Measurements from ENCODE around the gene PI3.
A peak's percentile ranks its signal among the peaks of the same experiment; 100 is the strongest.
"Not testable (repeated sequence)": the region's sequence is repeated elsewhere in the genome, so short reads cannot be mapped to it uniquely, and the experiment has no call there.

The PI3 gene, protein sequence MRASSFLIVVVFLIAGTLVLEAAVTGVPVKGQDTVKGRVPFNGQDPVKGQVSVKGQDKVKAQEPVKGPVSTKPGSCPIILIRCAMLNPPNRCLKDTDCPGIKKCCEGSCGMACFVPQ

DNA sequence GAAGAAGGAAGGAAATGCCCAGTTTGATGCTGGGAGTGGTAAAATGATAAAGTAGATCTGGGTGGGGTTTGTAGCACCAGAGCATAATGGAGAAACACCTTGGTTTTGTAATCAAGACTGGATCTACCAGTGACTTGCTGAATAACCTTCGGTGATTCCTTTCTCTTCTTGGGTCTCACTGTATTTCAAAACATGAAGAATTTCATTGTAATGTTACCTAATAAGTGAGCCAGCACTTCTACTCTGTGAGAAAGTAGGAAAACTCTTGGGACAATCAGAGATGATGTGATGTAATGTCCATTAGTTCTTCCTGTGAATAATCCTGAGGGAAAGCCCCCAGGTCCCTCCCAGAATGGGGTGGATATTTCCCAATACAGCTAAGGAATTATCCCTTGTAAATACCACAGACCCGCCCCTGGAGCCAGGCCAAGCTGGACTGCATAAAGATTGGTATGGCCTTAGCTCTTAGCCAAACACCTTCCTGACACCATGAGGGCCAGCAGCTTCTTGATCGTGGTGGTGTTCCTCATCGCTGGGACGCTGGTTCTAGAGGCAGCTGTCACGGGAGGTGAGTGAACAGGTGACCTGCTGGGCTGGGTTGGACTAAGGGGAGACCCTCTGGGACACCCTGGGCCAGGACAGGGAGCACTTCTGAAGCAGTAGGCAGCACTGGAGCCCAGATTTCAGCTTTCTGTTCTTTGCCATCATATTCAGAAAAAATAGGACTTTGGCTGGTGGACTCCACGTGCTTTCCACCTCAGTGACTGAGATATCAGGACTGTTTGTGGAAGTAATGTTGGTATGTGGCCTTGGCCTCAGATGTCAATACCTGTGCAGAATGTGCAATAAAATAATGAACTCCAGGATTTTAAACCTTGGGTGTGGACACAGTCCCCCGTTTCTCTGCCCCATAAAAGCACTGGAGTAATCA lies at the start of gene PI3:
PI3 (plus strand) TSS at position 469 of the 931 bp plus-strand sequence; CDS start at position 490, 21 bp downstream.
- TF ChIP-seq, protein P1, sequence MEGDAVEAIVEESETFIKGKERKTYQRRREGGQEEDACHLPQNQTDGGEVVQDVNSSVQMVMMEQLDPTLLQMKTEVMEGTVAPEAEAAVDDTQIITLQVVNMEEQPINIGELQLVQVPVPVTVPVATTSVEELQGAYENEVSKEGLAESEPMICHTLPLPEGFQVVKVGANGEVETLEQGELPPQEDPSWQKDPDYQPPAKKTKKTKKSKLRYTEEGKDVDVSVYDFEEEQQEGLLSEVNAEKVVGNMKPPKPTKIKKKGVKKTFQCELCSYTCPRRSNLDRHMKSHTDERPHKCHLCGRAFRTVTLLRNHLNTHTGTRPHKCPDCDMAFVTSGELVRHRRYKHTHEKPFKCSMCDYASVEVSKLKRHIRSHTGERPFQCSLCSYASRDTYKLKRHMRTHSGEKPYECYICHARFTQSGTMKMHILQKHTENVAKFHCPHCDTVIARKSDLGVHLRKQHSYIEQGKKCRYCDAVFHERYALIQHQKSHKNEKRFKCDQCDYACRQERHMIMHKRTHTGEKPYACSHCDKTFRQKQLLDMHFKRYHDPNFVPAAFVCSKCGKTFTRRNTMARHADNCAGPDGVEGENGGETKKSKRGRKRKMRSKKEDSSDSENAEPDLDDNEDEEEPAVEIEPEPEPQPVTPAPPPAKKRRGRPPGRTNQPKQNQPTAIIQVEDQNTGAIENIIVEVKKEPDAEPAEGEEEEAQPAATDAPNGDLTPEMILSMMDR (conservative IDR thresholded peaks at IDR 0.05): no peak
- H3K27ac ChIP-seq: no peak within 1 kb of the TSS

DNA sequence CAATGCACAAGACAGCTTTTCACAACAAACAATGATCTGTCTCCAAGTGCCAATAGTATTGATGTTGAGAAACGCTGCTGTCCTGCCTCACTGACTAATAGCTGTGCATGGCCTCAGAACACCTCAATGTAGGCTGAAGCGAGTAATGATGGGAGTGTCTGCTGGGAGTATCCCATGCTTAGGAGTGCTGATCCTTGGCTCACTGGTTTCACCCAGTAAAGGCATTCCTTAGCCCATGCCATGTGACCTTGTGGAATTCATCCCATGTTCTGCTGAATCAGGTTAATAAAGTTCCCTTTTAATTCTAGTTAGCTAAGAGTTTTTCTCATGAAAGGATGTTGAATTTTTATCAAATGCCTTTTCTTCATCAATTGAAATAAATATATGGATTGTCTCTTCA lies 46.6 kb upstream of the PI3 start:
- TF ChIP-seq, protein P1 (conservative IDR thresholded peaks at IDR 0.05): no peak
- H3K27ac ChIP-seq: no peak overlapping the region; the same call in 1 of the 2 replicates

DNA sequence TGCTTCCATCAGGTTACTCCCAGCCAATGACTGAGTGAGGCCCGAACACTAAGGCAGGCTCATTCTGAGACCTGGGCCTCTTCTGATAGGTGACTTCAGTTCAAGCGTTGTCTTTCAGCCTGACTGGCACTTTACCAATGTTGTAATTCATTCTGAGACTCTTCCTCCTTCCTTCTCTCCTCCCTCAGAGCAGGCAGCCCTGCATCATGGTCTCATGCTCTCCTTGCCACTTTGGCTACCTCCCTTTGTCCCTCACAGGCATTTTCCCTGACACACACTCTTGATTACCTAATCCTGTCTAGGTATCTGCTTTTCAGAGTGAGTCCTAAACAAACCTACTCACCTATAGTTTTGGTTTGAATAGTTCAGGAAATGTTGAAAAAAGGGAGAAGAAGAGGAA lies 37.8 kb upstream of the PI3 start:
- no peak overlapping the region for H3K27ac ChIP-seq
- TF ChIP-seq, protein P1 (conservative IDR thresholded peaks at IDR 0.05): no peak

DNA sequence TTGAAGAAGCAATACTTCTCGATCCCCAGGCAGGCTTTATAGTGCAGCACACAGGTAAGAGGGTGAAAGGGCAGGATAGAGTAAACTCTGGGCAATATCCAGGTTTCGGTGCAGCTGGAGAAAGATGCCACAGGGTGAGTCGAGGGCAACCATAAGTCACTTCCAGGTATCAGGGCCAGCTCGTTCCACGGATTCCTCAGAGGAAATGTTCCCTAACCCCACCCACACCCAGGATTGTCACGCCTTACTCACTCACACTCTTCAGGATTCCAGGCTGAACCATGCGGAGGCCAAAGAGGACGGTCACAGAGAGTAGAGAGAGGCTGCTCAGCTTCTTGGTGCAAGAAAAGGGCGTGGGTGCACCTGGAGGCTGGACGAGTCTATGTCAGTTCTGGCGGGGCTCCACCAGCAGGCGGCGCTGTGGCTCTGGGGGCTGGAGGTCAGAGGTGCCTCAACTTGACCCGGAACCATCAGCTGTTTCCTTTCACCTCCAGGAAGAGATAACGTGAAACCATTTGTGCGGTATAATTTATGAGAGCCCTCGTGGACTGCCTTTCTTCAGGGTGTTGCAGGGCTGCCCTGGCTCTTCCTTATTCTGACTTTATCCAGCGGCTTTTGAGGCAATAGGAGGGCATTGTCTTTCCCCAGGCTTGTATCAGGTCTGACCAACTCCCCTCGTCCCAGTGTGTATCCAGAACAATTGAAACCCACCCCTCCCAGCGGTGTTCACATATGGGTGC lies 36.0 kb upstream of the PI3 start:
- TF ChIP-seq, protein P1 (conservative IDR thresholded peaks at IDR 0.05): peak; percentile 73
- no peak overlapping the region for H3K27ac ChIP-seq

DNA sequence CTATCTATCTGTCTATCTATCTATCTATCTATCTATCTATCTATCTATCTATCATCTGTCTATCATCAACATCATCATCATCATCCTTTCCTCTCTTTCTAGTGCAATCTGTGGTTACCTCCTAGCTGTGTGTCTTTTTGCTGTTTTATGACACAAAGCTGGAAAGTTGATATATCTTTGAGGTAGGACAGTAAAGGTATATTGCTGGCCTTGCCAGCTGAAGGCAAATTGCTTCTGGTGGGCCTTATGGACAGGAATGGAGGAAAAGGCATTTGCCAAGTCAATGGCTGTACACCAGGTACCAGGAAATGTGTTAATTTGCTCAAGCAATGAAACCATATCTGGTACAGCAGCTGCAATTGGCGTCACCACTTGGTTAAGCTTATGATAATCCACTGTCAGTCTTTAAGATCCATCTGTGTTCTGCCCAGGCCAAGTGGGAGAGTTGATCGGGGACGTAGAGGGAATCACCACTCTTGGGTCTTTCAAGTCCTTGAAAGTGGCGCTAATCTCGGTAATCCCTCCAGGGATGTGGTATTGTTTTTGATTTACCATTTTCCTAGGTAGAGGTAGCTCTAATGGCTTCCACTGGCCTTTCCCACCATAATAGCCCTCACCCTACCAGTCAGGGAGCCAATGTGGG lies 34.8 kb upstream of the PI3 start:
- H3K27ac ChIP-seq: not testable (repeated sequence)

DNA sequence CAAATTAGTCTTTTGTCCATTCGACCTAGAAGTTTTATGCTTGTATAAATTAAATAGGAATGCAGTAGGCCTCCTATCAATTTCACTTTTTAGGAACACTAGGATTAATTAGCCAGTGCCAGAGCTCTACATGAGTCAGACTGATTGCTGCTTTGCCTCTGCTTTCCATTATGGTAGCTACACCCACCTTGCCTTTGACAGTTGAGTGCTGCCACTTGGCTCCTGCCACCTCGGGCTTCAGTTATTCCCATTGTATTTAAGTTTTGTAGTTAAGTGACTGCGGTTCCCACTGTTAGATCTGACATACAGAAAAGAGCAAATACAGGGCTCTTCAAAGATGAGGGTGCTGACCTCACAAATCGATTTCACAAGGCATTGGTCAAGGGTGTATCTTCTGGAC lies 33.9 kb upstream of the PI3 start:
- TF ChIP-seq, protein P1 (conservative IDR thresholded peaks at IDR 0.05): no peak
- no peak overlapping the region for H3K27ac ChIP-seq

DNA sequence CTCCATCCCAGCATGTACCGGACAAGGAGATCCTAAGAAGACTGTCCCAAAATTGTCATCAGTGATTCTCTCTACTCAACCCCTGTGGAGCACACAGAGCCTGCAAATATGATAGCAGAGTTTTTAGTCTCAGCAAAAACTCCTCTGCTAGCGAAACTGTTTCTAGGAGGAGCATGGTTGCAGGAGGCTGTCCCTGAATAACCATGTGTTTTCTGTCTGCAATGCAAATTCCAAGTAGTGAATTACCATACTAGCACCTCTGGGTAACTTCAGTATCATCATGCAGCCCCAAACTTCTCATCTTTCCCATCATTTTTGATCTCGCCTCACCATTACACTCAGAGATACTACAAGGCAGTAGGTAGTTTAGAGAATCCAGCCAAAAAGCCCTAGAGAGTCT lies 25.6 kb upstream of the PI3 start:
- TF ChIP-seq, protein P1 (conservative IDR thresholded peaks at IDR 0.05): no peak
- H3K27ac ChIP-seq: no peak overlapping the region

Data from VCaP (cell line).